Hypothalamus (tissue), 51 donors: ENCODE measurements around the gene PLA2G10.
"Not testable (repeated sequence)": the region's sequence is repeated elsewhere in the genome, so short reads cannot be mapped to it uniquely, and the experiment has no call there.

Experiments
- DNase-seq, 51 donors: peaks; one replicate each; lab custom pipeline; 2025; lab: John Stamatoyannopoulos, UW

PLA2G10 gene, protein sequence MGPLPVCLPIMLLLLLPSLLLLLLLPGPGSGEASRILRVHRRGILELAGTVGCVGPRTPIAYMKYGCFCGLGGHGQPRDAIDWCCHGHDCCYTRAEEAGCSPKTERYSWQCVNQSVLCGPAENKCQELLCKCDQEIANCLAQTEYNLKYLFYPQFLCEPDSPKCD

DNA sequence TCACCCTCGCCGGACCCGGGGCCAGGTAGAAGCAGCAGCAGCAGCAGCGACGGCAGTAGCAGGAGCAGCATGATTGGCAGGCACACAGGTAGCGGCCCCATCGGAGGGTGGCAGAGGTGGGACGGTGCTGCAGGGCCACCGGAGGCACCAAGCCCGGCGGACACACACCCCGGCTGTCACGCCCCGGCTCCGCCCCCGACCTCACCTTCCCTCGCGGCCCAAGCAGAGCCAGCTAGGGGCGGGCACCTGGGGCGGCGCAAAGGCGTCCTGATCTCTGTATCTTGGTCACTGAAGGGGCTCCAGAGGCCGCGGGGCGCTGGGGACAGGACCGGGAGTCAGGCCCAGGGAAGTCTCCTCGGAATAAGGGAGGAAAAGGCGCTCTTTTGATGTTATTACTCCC is at the start of gene PLA2G10:
PLA2G10 (minus strand) TSS at position 180 of the 400 bp plus-strand sequence; CDS start at position 101, 79 bp downstream.
- not testable (repeated sequence) for DNase-seq

DNA sequence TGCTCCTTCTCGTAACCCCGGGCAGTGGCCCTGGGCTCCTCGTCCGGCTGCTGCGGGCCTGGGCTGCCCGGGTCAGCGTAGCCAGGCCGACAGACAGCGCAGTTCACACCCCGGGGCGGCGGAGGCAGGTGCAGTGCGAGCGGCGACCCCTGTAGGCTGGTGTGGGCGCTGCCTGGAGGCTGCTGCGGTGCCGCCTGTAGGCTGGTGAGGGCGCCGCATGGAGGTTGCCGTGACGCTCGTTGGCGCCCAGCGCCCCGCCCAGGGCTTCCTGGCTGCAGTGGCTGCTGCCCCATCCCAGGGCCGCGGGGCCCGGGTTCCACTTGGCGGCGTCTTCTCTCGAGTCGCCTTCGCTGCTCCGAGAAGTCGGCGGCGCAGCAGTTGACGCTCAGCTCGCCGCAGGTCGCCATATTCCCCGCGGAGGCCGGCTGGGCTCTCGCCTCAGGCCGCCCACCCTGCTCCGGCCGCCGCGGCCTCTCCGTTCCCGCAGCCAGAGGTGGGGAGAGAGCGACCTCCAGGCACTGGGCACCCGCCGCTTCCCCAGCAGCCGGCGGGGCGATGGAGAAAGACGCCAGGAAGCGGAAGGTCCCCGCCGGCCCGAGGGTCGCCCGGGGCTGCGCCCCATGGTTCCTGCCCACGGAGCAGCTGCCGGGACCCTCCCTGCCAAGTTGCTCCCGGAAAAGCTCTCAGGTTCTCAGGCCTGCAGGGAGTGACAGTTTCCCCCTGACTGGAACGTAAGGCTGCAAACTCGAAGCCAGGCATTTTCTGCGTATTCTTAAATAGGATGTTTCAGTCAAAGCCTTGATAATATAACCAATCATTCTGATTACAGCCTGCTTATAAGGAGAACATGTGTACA is 48.4 kb upstream of the PLA2G10 start, which contains the start of gene NPIPA2:
NPIPA2 (plus strand) TSS at position 261 of the 856 bp plus-strand sequence. CDS start 5,533 bp downstream, outside the sequence.
- DNase-seq: not testable (repeated sequence)

GRCh38 chr16:14741794-14742193 is 47.7 kb upstream of the PLA2G10 start:
- DNase-seq: not testable (repeated sequence)

DNA sequence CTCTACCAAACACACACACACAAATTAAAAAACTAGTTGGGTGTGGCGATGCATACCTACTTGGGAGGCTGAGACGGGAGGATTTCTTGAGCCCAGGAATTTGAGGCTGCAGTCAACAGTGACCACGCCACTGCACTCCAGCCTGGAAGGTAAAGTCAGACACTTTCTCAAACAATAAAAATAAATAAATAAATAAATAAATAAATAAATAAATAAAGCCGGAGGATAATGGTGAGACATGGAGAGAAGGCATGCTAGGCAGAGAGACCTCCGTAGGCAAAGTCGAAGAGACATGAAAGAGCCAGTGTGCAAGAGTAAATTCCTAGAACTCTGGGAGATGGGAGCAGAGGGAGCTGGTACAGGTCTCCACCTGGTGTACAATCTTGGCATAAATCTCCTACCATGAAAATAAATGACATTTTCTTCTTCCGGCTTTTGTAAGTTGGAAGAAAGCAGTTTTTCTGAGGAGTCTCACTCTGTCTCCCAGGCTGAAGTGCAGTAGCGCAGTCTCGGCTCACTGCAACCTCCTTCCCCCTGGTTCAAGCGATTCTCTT is 46.8 kb upstream of the PLA2G10 start:
- not testable (repeated sequence) for DNase-seq

- not testable (repeated sequence) for DNase-seq
These were observed 39.1 kb upstream of the PLA2G10 start for GRCh38 chr16:14733233-14733632.

DNA sequence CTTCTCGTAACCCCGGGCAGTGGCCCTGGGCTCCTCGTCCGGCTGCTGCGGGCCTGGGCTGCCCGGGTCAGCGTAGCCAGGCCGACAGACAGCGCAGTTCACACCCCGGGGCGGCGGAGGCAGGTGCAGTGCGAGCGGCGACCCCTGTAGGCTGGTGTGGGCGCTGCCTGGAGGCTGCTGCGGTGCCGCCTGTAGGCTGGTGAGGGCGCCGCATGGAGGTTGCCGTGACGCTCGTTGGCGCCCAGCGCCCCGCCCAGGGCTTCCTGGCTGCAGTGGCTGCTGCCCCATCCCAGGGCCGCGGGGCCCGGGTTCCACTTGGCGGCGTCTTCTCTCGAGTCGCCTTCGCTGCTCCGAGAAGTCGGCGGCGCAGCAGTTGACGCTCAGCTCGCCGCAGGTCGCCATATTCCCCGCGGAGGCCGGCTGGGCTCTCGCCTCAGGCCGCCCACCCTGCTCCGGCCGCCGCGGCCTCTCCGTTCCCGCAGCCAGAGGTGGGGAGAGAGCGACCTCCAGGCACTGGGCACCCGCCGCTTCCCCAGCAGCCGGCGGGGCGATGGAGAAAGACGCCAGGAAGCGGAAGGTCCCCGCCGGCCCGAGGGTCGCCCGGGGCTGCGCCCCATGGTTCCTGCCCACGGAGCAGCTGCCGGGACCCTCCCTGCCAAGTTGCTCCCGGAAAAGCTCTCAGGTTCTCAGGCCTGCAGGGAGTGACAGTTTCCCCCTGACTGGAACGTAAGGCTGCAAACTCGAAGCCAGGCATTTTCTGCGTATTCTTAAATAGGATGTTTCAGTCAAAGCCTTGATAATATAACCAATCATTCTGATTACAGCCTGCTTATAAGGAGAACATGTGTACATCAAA is 9.3 kb upstream of the PLA2G10 start, which contains the start of gene NPIPA3:
NPIPA3 (plus strand) TSS at position 256 of the 856 bp plus-strand sequence. CDS start 5,533 bp downstream, outside the sequence.
- DNase-seq: not testable (repeated sequence)

DNA sequence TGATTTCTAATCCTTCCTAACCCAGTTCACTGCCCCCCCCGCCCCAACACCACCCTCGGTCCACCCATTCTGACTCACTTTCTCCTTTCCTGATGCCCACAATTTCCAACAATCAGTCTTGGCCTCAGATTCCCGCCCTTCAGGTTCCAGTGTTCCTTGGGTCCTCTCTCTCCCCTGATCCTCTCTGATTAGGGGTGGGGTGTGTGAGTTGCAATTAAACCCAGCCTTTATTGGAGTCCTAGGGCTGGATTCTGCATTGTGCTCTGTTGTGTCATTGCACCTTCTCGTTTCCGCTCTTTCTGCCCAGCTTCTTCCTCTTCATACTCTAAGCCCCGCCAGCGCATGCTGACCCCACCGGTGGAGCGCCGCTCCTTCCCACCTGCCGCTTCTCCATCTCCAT is 8.6 kb upstream of the PLA2G10 start:
- not testable (repeated sequence) for DNase-seq

DNA sequence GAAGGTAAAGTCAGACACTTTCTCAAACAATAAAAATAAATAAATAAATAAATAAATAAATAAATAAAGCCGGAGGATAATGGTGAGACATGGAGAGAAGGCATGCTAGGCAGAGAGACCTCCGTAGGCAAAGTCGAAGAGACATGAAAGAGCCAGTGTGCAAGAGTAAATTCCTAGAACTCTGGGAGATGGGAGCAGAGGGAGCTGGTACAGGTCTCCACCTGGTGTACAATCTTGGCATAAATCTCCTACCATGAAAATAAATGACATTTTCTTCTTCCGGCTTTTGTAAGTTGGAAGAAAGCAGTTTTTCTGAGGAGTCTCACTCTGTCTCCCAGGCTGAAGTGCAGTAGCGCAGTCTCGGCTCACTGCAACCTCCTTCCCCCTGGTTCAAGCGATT is 7.8 kb upstream of the PLA2G10 start:
- not testable (repeated sequence) for DNase-seq

DNA sequence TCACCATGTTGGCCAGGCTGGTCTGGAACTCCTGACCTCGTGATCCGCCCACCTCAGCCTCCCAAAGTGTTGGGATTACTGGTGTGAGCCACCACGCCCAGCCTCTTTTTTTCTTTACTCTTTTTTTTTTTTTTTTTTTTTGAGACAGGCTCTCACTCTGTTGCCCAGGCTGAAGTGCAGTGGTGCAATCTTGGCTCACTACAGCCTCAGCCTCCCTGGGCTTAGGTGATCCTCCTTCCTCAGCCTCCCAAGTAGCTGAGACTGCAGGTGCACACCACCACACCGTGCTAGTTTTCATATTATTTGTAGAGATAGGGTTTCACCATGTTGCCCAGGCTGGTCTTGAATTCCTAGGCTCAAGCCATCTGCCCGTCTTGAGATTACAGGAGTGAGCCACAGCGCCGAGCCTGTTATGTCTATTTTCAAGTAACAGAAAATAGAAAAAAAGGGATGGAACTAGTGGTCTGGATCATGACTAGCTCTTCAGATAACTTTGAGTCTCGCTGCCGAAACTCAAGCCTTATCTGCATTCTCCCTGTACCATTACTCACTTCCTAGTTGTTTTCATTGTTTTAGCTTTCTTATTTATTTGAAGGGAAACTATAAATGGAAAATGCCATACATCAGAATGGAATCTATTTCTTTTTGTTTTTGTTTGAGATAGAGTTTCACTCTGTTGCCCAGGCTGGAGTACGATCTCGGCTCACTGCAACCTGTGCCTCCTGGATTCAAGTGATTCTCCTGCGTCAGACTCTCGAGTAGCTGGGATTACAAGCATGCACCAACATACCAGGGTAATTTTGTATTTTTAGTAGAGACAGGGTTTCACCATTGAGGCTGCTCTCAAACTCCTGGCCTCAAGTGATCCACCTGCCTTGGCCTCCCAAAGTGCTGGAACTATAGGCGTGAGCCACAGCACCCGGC is 8.0 kb downstream of the PLA2G10 start:
- DNase-seq: not testable (repeated sequence)

DNA sequence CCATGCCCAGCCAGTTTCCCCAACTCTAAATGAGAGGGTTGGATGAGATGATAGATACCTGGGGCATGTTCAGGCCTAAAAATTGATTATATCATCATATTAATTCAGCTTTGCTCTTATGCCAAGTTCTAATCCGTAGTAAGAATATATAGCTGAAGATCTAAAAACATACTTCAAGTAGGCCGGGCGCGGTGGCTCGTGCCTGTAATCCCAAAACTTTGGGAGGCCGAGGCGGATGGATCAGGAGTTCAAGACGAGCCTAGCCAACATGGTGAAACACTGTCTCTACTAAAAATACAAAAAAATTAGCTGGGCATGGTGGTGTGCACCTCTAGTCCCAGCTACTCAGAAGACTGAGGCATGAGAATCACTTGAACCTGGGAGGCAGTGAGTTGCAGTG is 12.0 kb downstream of the PLA2G10 start:
- no peak for DNase-seq

DNA sequence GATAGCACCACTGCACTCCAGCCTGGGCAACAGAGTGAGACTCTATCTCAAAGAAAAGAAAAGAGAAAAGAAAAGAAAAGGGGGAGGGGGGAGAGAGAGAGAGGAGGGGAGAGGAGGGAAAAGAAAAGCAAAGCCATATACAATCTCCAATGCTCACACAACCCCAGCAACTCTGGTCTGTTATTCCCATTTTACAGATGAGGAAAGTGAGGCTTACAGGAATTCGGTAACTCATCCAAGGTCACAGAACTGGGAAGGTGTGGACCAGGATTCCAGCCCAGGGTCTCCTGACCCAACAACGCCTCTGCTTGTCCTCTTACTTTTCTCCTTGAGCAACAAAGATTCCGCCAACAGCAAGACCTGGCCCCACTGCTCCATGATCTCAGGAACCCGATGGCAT is 13.0 kb downstream of the PLA2G10 start:
- DNase-seq: no peak

GRCh38 chr16:14680396-14680795 is 13.7 kb downstream of the PLA2G10 start:
- DNase-seq: not testable (repeated sequence)

- DNase-seq: no peak
These were observed 15.2 kb downstream of the PLA2G10 start for GRCh38 chr16:14678748-14679497.

GRCh38 chr16:14677627-14678026 is 16.5 kb downstream of the PLA2G10 start:
- DNase-seq: no peak

DNA sequence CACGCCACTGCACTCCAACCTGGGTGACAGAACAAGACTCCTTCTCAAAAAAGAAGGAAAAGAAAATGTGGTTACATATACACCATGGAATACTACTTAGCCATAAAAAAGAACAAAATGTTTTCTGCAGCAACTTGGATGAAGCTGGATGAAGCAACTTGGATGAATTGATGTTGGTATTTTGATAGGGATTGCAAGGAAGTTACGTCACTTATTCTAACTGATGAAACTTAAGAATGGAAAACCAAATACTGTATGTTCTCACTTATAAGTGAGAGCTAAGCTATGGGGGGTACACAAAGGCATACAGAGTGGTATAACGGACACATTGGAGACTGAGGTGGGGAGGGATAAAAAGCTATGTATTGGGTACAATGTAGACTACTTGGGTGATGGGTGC is 17.5 kb downstream of the PLA2G10 start:
- no peak for DNase-seq

DNA sequence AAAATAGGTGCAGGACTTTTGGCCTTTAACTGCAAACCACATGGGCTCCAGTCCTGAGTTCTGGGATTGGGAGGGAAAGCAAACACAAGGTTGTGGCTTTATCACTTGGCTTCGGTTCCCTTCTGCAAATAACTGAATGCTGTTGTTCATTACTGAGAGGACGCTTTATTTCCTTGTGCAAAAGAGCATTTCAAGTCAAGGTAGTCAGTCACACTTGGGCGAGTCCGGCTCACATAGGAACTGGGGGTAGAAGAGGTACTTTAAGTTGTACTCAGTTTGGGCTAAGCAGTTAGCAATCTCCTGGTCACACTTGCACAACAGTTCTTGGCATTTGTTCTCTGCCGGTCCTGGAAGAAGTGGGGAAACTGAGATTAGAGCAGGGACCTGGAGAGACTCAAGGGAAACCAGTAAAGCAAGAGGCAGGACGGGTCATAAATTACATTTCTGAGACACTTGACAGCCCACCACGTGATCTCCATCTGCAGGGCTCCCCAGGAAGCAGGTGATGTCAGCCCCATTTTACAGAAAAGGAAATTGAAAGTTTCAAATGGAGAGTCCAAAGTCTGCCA is 21.6 kb downstream of the PLA2G10 start:
- DNase-seq: no peak

- no peak for DNase-seq
These were observed 24.3 kb downstream of the PLA2G10 start for GRCh38 chr16:14669776-14670175.

DNA sequence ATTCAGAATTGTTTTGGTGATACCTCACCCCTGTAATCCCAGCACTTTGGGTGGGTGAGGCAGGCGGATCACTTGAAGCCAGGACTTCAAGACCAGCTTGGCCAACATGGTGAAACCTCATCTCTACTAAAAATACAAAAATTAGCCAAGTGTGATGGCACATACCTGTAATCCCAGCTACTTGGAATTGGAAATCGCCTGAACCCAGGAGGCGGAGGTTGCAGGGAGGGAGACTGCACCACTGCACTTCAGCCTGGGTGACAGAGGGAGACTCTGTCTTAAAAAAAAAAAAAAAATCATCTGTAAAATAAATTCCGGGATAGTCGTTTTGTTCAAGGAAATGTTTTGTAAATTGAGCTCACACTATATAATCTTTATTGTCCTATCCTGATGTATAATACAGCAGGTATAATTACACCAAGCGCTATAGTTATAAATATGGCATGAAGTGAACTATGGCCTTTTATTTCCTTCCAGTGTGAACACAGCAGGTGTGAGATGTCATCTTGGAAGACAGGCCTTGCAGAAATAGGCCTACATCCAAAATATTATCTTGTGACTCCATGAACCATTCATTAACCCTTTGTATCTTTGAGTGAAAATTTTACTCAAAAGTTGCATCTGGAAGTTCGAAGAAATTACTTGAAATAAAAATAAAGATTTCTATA is 25.4 kb downstream of the PLA2G10 start:
- no peak for DNase-seq
